H9 (cell line): ENCODE results near the gene SLC2A10. TPM values are rescaled to one million over a fixed set of nuclear protein-coding genes. Genes with fewer than 3 reads are reported as not detected.

Experiments
- DNase-seq: peaks from one replicate; pipeline ENCODE4 v3.0.0-alpha.2; 2017
- H2AFZ ChIP-seq: one replicate; pipeline ENCODE4 v1.6.1; 2013; ENCODE audit warnings: mild to moderate bottlenecking, low read length, control low read depth, moderate library complexity
- H2AK5ac ChIP-seq: 2 replicates; pipeline ENCODE4 v1.6.1; 2013; ENCODE audit warnings: low read length, control low read depth, mixed read lengths; ENCODE audit not compliant: insufficient read length
- H2BK120ac ChIP-seq: one replicate; pipeline ENCODE4 v1.6.1; 2013; ENCODE audit warnings: low read depth, mild to moderate bottlenecking, low read length, control low read depth, inconsistent platforms; ENCODE audit not compliant: poor library complexity, severe bottlenecking
- H2BK12ac ChIP-seq: 2 replicates; pipeline ENCODE4 v1.6.1; 2013; ENCODE audit warnings: low read length, control low read depth, mixed read lengths, low read depth; ENCODE audit not compliant: insufficient read length
- H2BK15ac ChIP-seq: 2 replicates; pipeline ENCODE4 v1.6.1; 2013; ENCODE audit warnings: low read depth, low read length, control low read depth
- H2BK20ac ChIP-seq: one replicate; pipeline ENCODE4 v1.6.1; 2013; ENCODE audit warnings: low read depth, mild to moderate bottlenecking, low read length, control low read depth, inconsistent platforms; ENCODE audit not compliant: poor library complexity, severe bottlenecking
- H2BK5ac ChIP-seq: 2 replicates; pipeline ENCODE4 v1.6.1; 2013; ENCODE audit warnings: low read length, control low read depth, mixed read lengths; ENCODE audit not compliant: insufficient read length
- H3K14ac ChIP-seq: 2 replicates; pipeline ENCODE4 v1.6.1; 2013; ENCODE audit warnings: low read length, control low read depth; ENCODE audit not compliant: insufficient read depth
- H3K18ac ChIP-seq: 2 replicates; pipeline ENCODE4 v1.6.1; 2013; ENCODE audit warnings: low read depth, mild to moderate bottlenecking, mixed read lengths, low read length, control low read depth; ENCODE audit not compliant: insufficient read length
- H3K23ac ChIP-seq: 2 replicates; pipeline ENCODE4 v1.6.1; 2013; ENCODE audit warnings: low read length, control low read depth, mixed read lengths, low read depth; ENCODE audit not compliant: insufficient read length
- H3K23me2 ChIP-seq: 2 replicates; pipeline ENCODE4 v1.6.1; 2013; ENCODE audit warnings: low read depth, mild to moderate bottlenecking, mixed read lengths, low read length, control low read depth; ENCODE audit not compliant: insufficient read length, poor library complexity, severe bottlenecking
- H3K27ac ChIP-seq: 2 replicates; pipeline ENCODE4 v1.5.1; 2013; ENCODE audit warnings: low read length, control low read depth, mixed read lengths, low read depth; ENCODE audit not compliant: insufficient read length
- H3K27me3 ChIP-seq: 2 replicates; pipeline ENCODE4 v1.6.1; 2013; ENCODE audit warnings: low read length, control low read depth, inconsistent platforms; ENCODE audit not compliant: insufficient read depth
- H3K4ac ChIP-seq: 2 replicates; pipeline ENCODE4 v1.6.1; 2013; ENCODE audit warnings: low read depth, mild to moderate bottlenecking, control low read depth, inconsistent platforms, low read length, moderate library complexity
- H3K4me1 ChIP-seq: 2 replicates; pipeline ENCODE4 v1.6.1; 2013; ENCODE audit warnings: low read length, control low read depth, inconsistent platforms; ENCODE audit not compliant: insufficient read depth
- H3K4me2 ChIP-seq: 2 replicates; pipeline ENCODE4 v1.6.1; 2013; ENCODE audit warnings: low read length, control low read depth, mixed read lengths; ENCODE audit not compliant: insufficient read length, insufficient read depth
- H3K56ac ChIP-seq: 2 replicates; pipeline ENCODE4 v1.6.1; 2013; ENCODE audit warnings: low read depth, mild to moderate bottlenecking, mixed read lengths, low read length, control low read depth; ENCODE audit not compliant: insufficient read length
- H3K79me1 ChIP-seq: 2 replicates; pipeline ENCODE4 v1.6.1; 2013; ENCODE audit warnings: low read depth, mild to moderate bottlenecking, moderate library complexity, low read length, control low read depth, inconsistent platforms; ENCODE audit not compliant: insufficient read depth, poor library complexity, severe bottlenecking
- H3K79me2 ChIP-seq: 2 replicates; pipeline ENCODE4 v1.6.1; 2013; ENCODE audit warnings: low read length, control low read depth, inconsistent platforms; ENCODE audit not compliant: insufficient read depth
- H3K9ac ChIP-seq: 2 replicates; pipeline ENCODE4 v1.6.1; 2013; ENCODE audit warnings: low read length, control low read depth, mixed read lengths; ENCODE audit not compliant: insufficient read length; ENCODE audit errors: extremely low read depth
- H3K9me3 ChIP-seq: one replicate; pipeline ENCODE4 v1.6.1; 2013; ENCODE audit warnings: low read depth, low read length, inconsistent platforms; ENCODE audit not compliant: control insufficient read depth
- H3T11ph ChIP-seq: one replicate; pipeline ENCODE4 v1.6.1; 2013; ENCODE audit warnings: mild to moderate bottlenecking, low read length, control low read depth, inconsistent platforms
- H4K20me1 ChIP-seq: one replicate; pipeline ENCODE4 v1.6.1; 2013; ENCODE audit not compliant: control insufficient read depth, insufficient read length, insufficient read depth
- H4K5ac ChIP-seq: 2 replicates; pipeline ENCODE4 v1.6.1; 2013; ENCODE audit warnings: low read depth, mild to moderate bottlenecking, mixed read lengths, low read length, control low read depth; ENCODE audit not compliant: insufficient read length
- H4K8ac ChIP-seq: replicated peaks from 2 replicates; pipeline ENCODE4 v1.6.1; 2013; ENCODE audit warnings: low read length, control low read depth, mixed read lengths, low read depth; ENCODE audit not compliant: insufficient read length
- H4K91ac ChIP-seq: 2 replicates; pipeline ENCODE4 v1.6.1; 2013; ENCODE audit warnings: low read depth, mild to moderate bottlenecking, moderate library complexity, mixed read lengths, low read length, control low read depth; ENCODE audit not compliant: insufficient read length
- H3K27ac Mint-ChIP-seq, 3 experiments: 2 replicates in 2 of 3; 3 replicates in 1 of 3; pipeline ENCODE4 v1.8.0; 2020 to 2021; ENCODE audit warnings: mixed read lengths in 3 of 3, mild to moderate bottlenecking in 1 of 3, moderate library complexity in 1 of 3
- H3K27me3 Mint-ChIP-seq: 2 replicates; pipeline ENCODE4 v1.8.0; 2021; ENCODE audit warnings: low read depth, mild to moderate bottlenecking, moderate library complexity, mixed read lengths
- H3K36me3 Mint-ChIP-seq, 3 experiments: 2 replicates in 2 of 3; 3 replicates in 1 of 3; pipeline ENCODE4 v1.8.0; 2020 to 2021; ENCODE audit warnings: low read depth in 3 of 3, mixed read lengths in 3 of 3; ENCODE audit not compliant: insufficient read depth in 1 of 3
- H3K4me1 Mint-ChIP-seq, 2 experiments: 2 replicates each; pipeline ENCODE4 v1.8.0; 2020; ENCODE audit warnings: mixed read lengths in 2 of 2
- H3K4me3 Mint-ChIP-seq, 2 experiments: 2 replicates in 1 of 2; 3 replicates in 1 of 2; pipeline ENCODE4 v1.8.0; 2020 to 2021; ENCODE audit warnings: mild to moderate bottlenecking in 2 of 2, mixed read lengths in 2 of 2, moderate library complexity in 1 of 2
- H3K9me3 Mint-ChIP-seq, 2 experiments: 2 replicates in 1 of 2; 3 replicates in 1 of 2; pipeline ENCODE4 v1.8.0; 2020; ENCODE audit warnings: mild to moderate bottlenecking in 2 of 2, mixed read lengths in 2 of 2, moderate library complexity in 1 of 2
- CTCF ChIP-seq: fragments of 200-600 bp; sonication (generic); conservative IDR thresholded peaks from 3 replicates; pipeline ENCODE4 v1.8.0; 2021; ENCODE audit warnings: antibody characterized with exemption, mild to moderate bottlenecking
- WGBS: extraction: QIAGEN DNeasy Blood & Tissue Kit; methylation state at CpG from one replicate; pipeline ENCODE4 v1.1.7; 2013; ENCODE audit warnings: missing lambda C conversion rate, low lambda C conversion rate, mixed read lengths; ENCODE audit not compliant: insufficient read length; ENCODE audit errors: extremely low coverage; 5-methylcytosine and 5-hydroxymethylcytosine counted together
- total RNA-seq: library from RNA; stranded (reverse); gene quantifications from 2 replicates; pipeline ENCODE4 v1.2.1, GENCODE V29; 2021

SLC2A10 gene
- total RNA-seq, 1 experiment from 2014 or later = 8.2 TPM

GRCh38 chr20:46694484-46694883, 15.0 kb upstream of the SLC2A10 start:
- Histone ChIP-seq H4K5ac (no peak overlapping the region), H3K9me3 (no peaks in the 10 kb centered on the region), H3K79me1 (no peaks in the 10 kb centered on the region), H3K14ac (no peak overlapping the region), H3K23ac (no peak overlapping the region), H4K91ac (no peak overlapping the region), H3K4me2 (no peak overlapping the region), H2AFZ (no peak overlapping the region), H4K8ac (no peak overlapping the region), H2BK20ac (no peak overlapping the region), H3K27ac (no peak overlapping the region), H2AK5ac (no peak overlapping the region), H3K4ac (no peak overlapping the region), H3K9ac (no peak overlapping the region), H2BK12ac (no peak overlapping the region), H2BK5ac (no peak overlapping the region), H2BK120ac (no peak overlapping the region), H3T11ph (no peak overlapping the region), H4K20me1 (no peaks in the 10 kb centered on the region), H2BK15ac (no peak overlapping the region), H3K27me3 (no peaks in the 10 kb centered on the region), H3K23me2 (peaks cover 3% of the 10 kb centered on the region), H3K79me2 (no peaks in the 10 kb centered on the region), H3K4me1 (no peaks in the 10 kb centered on the region), H3K18ac (no peak overlapping the region), H3K56ac (no peak overlapping the region)
- DNase-seq = no peak
- Mint-ChIP-seq H3K27me3 (no peaks in the 10 kb centered on the region), H3K4me1 (peaks cover 6 to 26% of the 10 kb centered on the region in 2 experiments), H3K9me3 (peaks cover 0 to 2% of the 10 kb centered on the region in 2 experiments; a peak in 4 of 5 replicates), H3K27ac (no peak overlapping the region), H3K4me3 (no peak overlapping the region), H3K36me3 (no peaks in the 10 kb centered on the region)
- no CpG with 5 or more reads among the region's 2 CpGs for WGBS
- TF ChIP-seq CTCF = no peak
